HepG2 (cell line): Measurements from ENCODE around the gene HLCS. TPM values are rescaled to one million over a fixed set of nuclear protein-coding genes. Genes with fewer than 3 reads are reported as not detected.

ENCODE experiments used
- ARID5B ChIP-seq: IDR thresholded peaks from 2 replicates; pipeline ENCODE4 v1.4.0; 2020; ENCODE audit warnings: mild to moderate bottlenecking, missing genetic modification reagents
- EEA1 ChIP-seq: sonication (generic); formaldehyde crosslinking; IDR thresholded peaks from 2 replicates; pipeline ENCODE4 v1.5.1; 2020; ENCODE audit warnings: mild to moderate bottlenecking, missing genetic modification reagents, borderline replicate concordance
- HNF4A ChIP-seq: sonication (generic); formaldehyde crosslinking; IDR thresholded peaks from 2 replicates; pipeline ENCODE4 v1.4.0; 2020; ENCODE audit warnings: missing genetic modification reagents
- HNF4G ChIP-seq, 2 experiments: sonication (generic) in 1 of 2; formaldehyde crosslinking in 1 of 2; IDR thresholded peaks; 2 replicates each; pipeline versions ENCODE4 v1.4.0 to v1.6.1; 2011 to 2020; ENCODE audit warnings: borderline replicate concordance in 2 of 2, low read depth in 2 of 2, mild to moderate bottlenecking in 2 of 2, low read length in 1 of 2, missing genetic modification reagents in 1 of 2, moderate library complexity in 1 of 2
- KAT2B ChIP-seq: fragments of 150-350 bp; IDR thresholded peaks from 2 replicates; pipeline ENCODE4 v1.6.1; 2014; ENCODE audit warnings: low read depth, low read length, borderline replicate concordance
- MIER2 ChIP-seq: IDR thresholded peaks from 2 replicates; pipeline ENCODE4 v1.6.1; 2016; ENCODE audit warnings: missing biosample characterization, missing genetic modification reagents
- MXD1 ChIP-seq: sonication (generic); formaldehyde crosslinking; IDR thresholded peaks from 2 replicates; pipeline ENCODE4 v1.4.0; 2020; ENCODE audit warnings: mild to moderate bottlenecking, missing genetic modification reagents
- NR2F6 ChIP-seq, 2 experiments: IDR thresholded peaks; 2 replicates each; pipeline ENCODE4 v1.6.1; 2016; ENCODE audit warnings: antibody characterized with exemption in 1 of 2, mild to moderate bottlenecking in 1 of 2
- POLR2AphosphoS5 ChIP-seq: IDR thresholded peaks from 2 replicates; pipeline ENCODE4 v1.6.1; 2012; ENCODE audit warnings: low read depth, low read length
- SMARCE1 ChIP-seq: fragments of 450-650 bp; IDR thresholded peaks from 2 replicates; pipeline ENCODE4 v1.6.1; 2017; ENCODE audit warnings: borderline replicate concordance
- SOX13 ChIP-seq, 3 experiments: fragments of 450-650 bp in 1 of 3; sonication (generic) in 1 of 3; formaldehyde crosslinking in 1 of 3; IDR thresholded peaks in 2 of 3; conservative IDR thresholded peaks in 1 of 3; 2 replicates each; pipeline versions ENCODE4 v1.5.0 to v1.6.1; 2016 to 2020; ENCODE audit warnings: antibody characterized with exemption in 1 of 3, mild to moderate bottlenecking in 1 of 3, missing compliant biosample characterization in 1 of 3, missing genetic modification reagents in 1 of 3, moderate library complexity in 1 of 3
- THAP9 ChIP-seq: sonication (generic); formaldehyde crosslinking; IDR thresholded peaks from 2 replicates; pipeline ENCODE4; 2020; ENCODE audit warnings: missing genetic modification reagents, mild to moderate bottlenecking, borderline replicate concordance
- THYN1 ChIP-seq: sonication (generic); formaldehyde crosslinking; IDR thresholded peaks from 2 replicates; pipeline ENCODE4 v1.8.1; 2023; ENCODE audit warnings: low read depth, mild to moderate bottlenecking, moderate library complexity, missing genetic modification reagents, borderline replicate concordance
- ZBTB37 ChIP-seq: sonication (generic); formaldehyde crosslinking; IDR thresholded peaks from 2 replicates; pipeline ENCODE4 v1.4.0; 2020; ENCODE audit warnings: mild to moderate bottlenecking, missing genetic modification reagents
- ZFP91 ChIP-seq: sonication (generic); formaldehyde crosslinking; IDR thresholded peaks from 2 replicates; pipeline ENCODE4 v1.9.0; 2022; ENCODE audit warnings: missing genetic modification reagents, mild to moderate bottlenecking, borderline replicate concordance
- ZNF136 ChIP-seq: sonication (generic); formaldehyde crosslinking; IDR thresholded peaks from 2 replicates; pipeline ENCODE4 v1.8.1; 2022; ENCODE audit warnings: low read depth, mild to moderate bottlenecking, moderate library complexity, missing genetic modification reagents
- ZNF326 ChIP-seq: sonication (generic); formaldehyde crosslinking; IDR thresholded peaks from 2 replicates; pipeline ENCODE4 v1.4.0; 2020; ENCODE audit warnings: missing genetic modification reagents, borderline replicate concordance
- ZNF841 ChIP-seq: sonication (generic); formaldehyde crosslinking; IDR thresholded peaks from 2 replicates; pipeline ENCODE4 v1.8.1; 2023; ENCODE audit warnings: missing genetic modification reagents, borderline replicate concordance
- polyA plus RNA-seq, 8 experiments: library from polyadenylated mRNA; depleted of rRNA in 3 of 8; stranded (reverse) in 7 of 8; unstranded in 1 of 8; fragments of >200 nt; fragmentation: Illumina TruSeq in 4 of 8; extraction: Trizol in 4 of 8; gene quantifications; 2 replicates each; pipeline versions ENCODE4 v1.2.1 to v1.2.3, GENCODE V29; 2011 to 2016; ENCODE audit warnings: low read depth in 4 of 8, missing spikeins in 1 of 8, mixed read lengths in 1 of 8; ENCODE audit not compliant: insufficient read depth in 1 of 8
- total RNA-seq, 5 experiments: library from RNA; depleted of rRNA; stranded (reverse); fragments of >200 nt; fragmentation: Illumina TruSeq; extraction: Trizol; gene quantifications; 2 replicates each; pipeline ENCODE4 v1.2.3, GENCODE V29; 2016; ENCODE audit warnings: low read depth in 1 of 5

Gene HLCS
- total and polyA plus RNA-seq, 2 of the 13 experiments (the other 11 are each of a cell fraction or from before 2014, with no cell fraction given), result 7.9 to 12.3 TPM

- no peak for TF ChIP-seq MXD1 (CRISPR knock-in tag)
- no peak for TF ChIP-seq ZNF136 (CRISPR knock-in tag)
- no peak for TF ChIP-seq ZBTB37
- no peak for TF ChIP-seq ZNF326 (CRISPR knock-in tag)
- no peak for TF ChIP-seq THYN1
- TF ChIP-seq ZFP91 (CRISPR knock-in tag), result no peak
- no peak for TF ChIP-seq THAP9 (CRISPR knock-in tag)
- no peak for TF ChIP-seq SMARCE1
- no peak for TF ChIP-seq ZNF841
- TF ChIP-seq KAT2B, result no peak
- TF ChIP-seq HNF4A (CRISPR knock-in tag), result peak; percentile 28; the same call in 1 of the 2 replicates
- peak; percentile 64 for TF ChIP-seq ARID5B
- TF ChIP-seq POLR2AphosphoS5, result no peak
- no peak for TF ChIP-seq MIER2 (CRISPR knock-in tag)
- TF ChIP-seq EEA1 (CRISPR knock-in tag), result no peak
- TF ChIP-seq NR2F6 (IDR thresholded peaks at IDR 0.05), result peak; percentile 88
- TF ChIP-seq NR2F6 (CRISPR knock-in tag; IDR thresholded peaks at IDR 0.05), result peak; percentile 91
- no peak for TF ChIP-seq SOX13 (IDR thresholded peaks at IDR 0.05)
- peak in 1 of 2 experiments; percentile 34; a peak in 1 of 4 replicates for TF ChIP-seq SOX13 (CRISPR knock-in tag; conservative IDR thresholded peaks at IDR 0.05 in 1 of 2, IDR thresholded peaks at IDR 0.05 in 1 of 2)
- no peak for TF ChIP-seq HNF4G (IDR thresholded peaks at IDR 0.05; ENCODE audit: borderline replicate concordance, low read depth, low read length)
- TF ChIP-seq HNF4G (CRISPR knock-in tag; IDR thresholded peaks at IDR 0.05; ENCODE audit: borderline replicate concordance, low read depth), result no peak
These were observed 103.2 kb downstream of the HLCS start (continued) for GRCh38 chr21:36863260-36863659.
